Measurements from ENCODE around the gene MBP.

MBP gene

DNA sequence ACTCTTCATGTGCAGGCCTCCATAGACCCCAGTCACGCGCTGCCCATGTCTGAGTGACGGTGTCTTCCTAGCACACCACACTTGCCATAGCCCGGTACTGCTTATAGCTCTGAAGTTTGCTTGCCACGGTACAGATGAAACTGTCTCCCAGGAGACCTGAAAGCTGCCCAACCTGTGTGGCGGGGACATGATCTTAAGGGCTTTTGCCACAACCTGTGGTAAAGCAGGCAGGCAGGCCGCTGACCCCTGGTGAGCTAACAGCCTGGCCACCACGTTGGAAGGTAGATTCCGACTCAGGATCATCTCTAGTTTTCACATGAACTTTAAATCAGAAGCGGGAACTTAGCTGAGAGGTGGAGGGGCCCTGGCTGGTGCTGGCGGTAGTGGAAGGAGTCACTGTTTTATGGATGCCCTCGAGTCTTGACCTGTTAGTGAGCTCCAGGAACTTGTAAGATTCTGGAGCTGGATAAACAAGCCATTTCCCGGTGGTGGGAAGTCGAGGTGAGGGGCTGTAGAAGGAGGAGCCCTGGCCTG lies 156.9 kb downstream of the MBP start:
- H3K9me3 Mint-ChIP-seq, result no peaks in the 10 kb centered on the region

DNA sequence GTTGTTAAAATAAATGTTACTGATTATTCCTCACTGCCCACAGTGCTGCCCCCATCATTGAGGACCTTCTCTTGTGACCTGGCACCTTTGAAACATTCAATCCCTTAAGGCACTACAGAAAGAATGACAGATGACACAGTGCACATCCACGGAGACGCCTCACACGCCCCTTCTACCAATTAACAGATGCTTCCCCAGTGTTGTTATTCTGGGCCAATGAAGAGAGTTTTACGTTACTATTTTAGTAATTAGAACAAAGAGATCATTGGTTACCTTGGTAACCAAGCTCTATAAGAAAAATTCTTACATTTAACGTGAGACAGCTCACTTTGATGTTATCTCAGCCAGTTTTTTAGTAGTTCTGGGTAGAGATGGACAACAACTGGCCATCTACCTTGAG lies 158.2 kb downstream of the MBP start:
- Mint-ChIP-seq H3K9me3 (no peaks in the 10 kb centered on the region), H3K27ac (no peak overlapping the region), H3K4me1 (peaks cover 79% of the 10 kb centered on the region), H3K27me3 (ENCODE audit: low read depth) (no peaks in the 10 kb centered on the region), H3K36me3 (ENCODE audit: low read depth) (peaks cover 6% of the 10 kb centered on the region), H3K4me3 (no peak overlapping the region)
- TF ChIP-seq, protein P1, sequence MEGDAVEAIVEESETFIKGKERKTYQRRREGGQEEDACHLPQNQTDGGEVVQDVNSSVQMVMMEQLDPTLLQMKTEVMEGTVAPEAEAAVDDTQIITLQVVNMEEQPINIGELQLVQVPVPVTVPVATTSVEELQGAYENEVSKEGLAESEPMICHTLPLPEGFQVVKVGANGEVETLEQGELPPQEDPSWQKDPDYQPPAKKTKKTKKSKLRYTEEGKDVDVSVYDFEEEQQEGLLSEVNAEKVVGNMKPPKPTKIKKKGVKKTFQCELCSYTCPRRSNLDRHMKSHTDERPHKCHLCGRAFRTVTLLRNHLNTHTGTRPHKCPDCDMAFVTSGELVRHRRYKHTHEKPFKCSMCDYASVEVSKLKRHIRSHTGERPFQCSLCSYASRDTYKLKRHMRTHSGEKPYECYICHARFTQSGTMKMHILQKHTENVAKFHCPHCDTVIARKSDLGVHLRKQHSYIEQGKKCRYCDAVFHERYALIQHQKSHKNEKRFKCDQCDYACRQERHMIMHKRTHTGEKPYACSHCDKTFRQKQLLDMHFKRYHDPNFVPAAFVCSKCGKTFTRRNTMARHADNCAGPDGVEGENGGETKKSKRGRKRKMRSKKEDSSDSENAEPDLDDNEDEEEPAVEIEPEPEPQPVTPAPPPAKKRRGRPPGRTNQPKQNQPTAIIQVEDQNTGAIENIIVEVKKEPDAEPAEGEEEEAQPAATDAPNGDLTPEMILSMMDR (IDR thresholded peaks at IDR 0.05; ENCODE audit: unreplicated experiment in 3 of 3), result no peak

More for the DNA sequence above, 156.9 kb downstream of the MBP start:
- H3K36me3 Mint-ChIP-seq (ENCODE audit: low read depth), result peaks cover 6% of the 10 kb centered on the region
- no peaks in the 10 kb centered on the region for H3K27me3 Mint-ChIP-seq (ENCODE audit: low read depth)
- peak overlapping the region in 1 of 3 experiments; percentile 48 for H3K27ac Mint-ChIP-seq
- peaks cover 92% of the 10 kb centered on the region for H3K4me1 Mint-ChIP-seq
- H3K4me3 Mint-ChIP-seq, result no peak overlapping the region
- TF ChIP-seq, protein P1 (IDR thresholded peaks at IDR 0.05; ENCODE audit: unreplicated experiment in 3 of 3), result no peak

DNA sequence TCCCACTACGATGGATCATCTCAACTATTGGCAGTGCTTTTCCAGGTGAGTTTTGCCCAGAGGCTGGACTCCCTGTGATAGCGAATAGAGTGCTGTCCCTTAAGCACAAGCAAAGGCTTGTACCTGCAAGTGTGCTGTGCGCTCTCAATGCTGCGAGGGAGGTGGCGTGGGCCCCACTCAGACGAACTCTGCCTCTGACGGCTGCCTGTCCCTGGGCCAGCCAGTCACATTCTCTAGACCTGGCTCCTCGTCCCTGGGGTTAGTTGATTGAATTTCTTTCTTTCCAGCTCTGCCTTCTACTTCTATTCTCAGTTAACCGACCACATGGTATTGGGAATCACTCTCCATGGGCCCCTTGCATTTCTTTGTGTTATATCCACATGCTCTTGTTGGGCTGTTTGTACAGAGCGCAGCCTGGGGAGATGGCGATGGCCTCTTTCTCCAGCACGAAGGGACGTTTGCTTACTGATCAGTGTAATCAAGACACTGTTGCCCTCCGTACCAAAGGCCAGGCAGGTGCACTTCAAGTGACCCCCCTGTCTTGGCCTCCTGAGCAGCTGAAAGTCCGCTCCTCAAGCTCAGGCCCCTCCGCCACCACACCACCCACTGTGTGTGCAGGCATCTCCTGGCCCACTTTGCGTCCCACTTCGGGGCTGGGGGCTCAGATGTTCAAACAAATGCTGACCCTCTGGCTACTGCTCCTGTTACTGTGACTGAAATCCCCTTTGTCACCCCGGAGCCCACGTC lies 158.9 kb downstream of the MBP start:
- Mint-ChIP-seq H3K27ac (peak overlapping the region in 2 of 3 experiments; percentile 64 to 81), H3K4me1 (peaks cover 72% of the 10 kb centered on the region), H3K9me3 (no peaks in the 10 kb centered on the region), H3K27me3 (ENCODE audit: low read depth) (no peaks in the 10 kb centered on the region), H3K4me3 (no peak overlapping the region), H3K36me3 (ENCODE audit: low read depth) (peaks cover 5% of the 10 kb centered on the region)
- TF ChIP-seq, protein P1 (IDR thresholded peaks at IDR 0.05; ENCODE audit: unreplicated experiment in 3 of 3), result no peak

GRCh38 chr18:76972846-76973519 lies 159.6 kb downstream of the MBP start:
- no peaks in the 10 kb centered on the region for H3K9me3 Mint-ChIP-seq
- H3K36me3 Mint-ChIP-seq (ENCODE audit: low read depth), result peaks cover 5% of the 10 kb centered on the region
- H3K27ac Mint-ChIP-seq, result peak overlapping the region in 2 of 3 experiments; percentile 64 to 81
- H3K4me1 Mint-ChIP-seq, result peaks cover 65% of the 10 kb centered on the region
- TF ChIP-seq, protein P1 (IDR thresholded peaks at IDR 0.05; ENCODE audit: unreplicated experiment in 3 of 3), result no peak
- no peaks in the 10 kb centered on the region for H3K27me3 Mint-ChIP-seq (ENCODE audit: low read depth)
- H3K4me3 Mint-ChIP-seq, result no peak overlapping the region

DNA sequence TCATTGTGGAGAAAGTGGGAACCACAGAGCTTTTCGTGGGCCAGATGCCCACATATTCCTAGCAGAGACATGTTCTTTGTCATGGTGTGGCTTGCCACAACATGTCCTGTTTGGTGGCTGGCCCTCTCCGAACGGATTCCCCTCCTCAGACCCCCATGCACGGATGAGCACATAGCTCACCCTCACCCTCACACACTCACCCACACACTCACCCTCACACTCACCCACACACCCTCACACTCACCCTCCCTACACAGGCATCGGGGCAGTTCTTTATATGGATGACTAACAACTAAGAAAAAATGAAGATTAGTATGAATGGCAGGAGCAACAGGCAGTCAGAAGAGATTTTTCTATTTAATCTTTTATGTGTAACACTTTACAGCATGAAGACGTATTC lies 160.3 kb downstream of the MBP start:
- Mint-ChIP-seq H3K27ac (peak overlapping the region; percentile 4 to 64 (median 30)), H3K4me1 (peaks cover 57% of the 10 kb centered on the region), H3K4me3 (no peak overlapping the region), H3K9me3 (no peaks in the 10 kb centered on the region), H3K27me3 (ENCODE audit: low read depth) (no peaks in the 10 kb centered on the region), H3K36me3 (ENCODE audit: low read depth) (peaks cover 5% of the 10 kb centered on the region)
- TF ChIP-seq, protein P1 (IDR thresholded peaks at IDR 0.05; ENCODE audit: unreplicated experiment in 3 of 3), result no peak

All from nephron (organoid).